BLaER1 (cell line): ENCODE results near the gene JAM3.
A peak's percentile ranks its signal among the peaks of the same experiment; 100 is the strongest.

Source experiments
- H3K27ac ChIP-seq: shearing (Covaris generic); formaldehyde crosslinking; 2 replicates; pipeline ENCODE4 v1.8.1; 2022
- H3K27me3 ChIP-seq: shearing (Covaris generic); formaldehyde crosslinking; 2 replicates; pipeline ENCODE4 v1.8.1; 2022
- H3K36me3 ChIP-seq: shearing (Covaris generic); formaldehyde crosslinking; 2 replicates; pipeline ENCODE4 v1.8.1; 2022
- H3K4me1 ChIP-seq: shearing (Covaris generic); formaldehyde crosslinking; 2 replicates; pipeline ENCODE4 v1.8.1; 2022
- H3K4me2 ChIP-seq: shearing (Covaris generic); formaldehyde crosslinking; 2 replicates; pipeline ENCODE4 v1.8.1; 2022
- H3K4me3 ChIP-seq: shearing (Covaris generic); formaldehyde crosslinking; 2 replicates; pipeline ENCODE4 v1.8.1; 2022
- H3K9ac ChIP-seq: shearing (Covaris generic); formaldehyde crosslinking; 2 replicates; pipeline ENCODE4 v1.8.1; 2022
- H3K9me3 ChIP-seq: shearing (Covaris generic); formaldehyde crosslinking; 2 replicates; pipeline ENCODE4 v1.8.1; 2022
- H4K20me1 ChIP-seq: shearing (Covaris generic); formaldehyde crosslinking; 2 replicates; pipeline ENCODE4 v1.8.1; 2022
- Cebpa-rat ChIP-seq: shearing (Covaris generic); IDR thresholded peaks from 2 replicates; pipeline ENCODE4 v1.8.1; 2022

JAM3 gene

GRCh38 chr11:134140961-134141490, 72.2 kb downstream of the JAM3 start:
- Histone ChIP-seq H3K27me3 (no peaks in the 10 kb centered on the region), H3K4me2 (no peak overlapping the region), H4K20me1 (no peaks in the 10 kb centered on the region), H3K36me3 (peaks cover 38% of the 10 kb centered on the region), H3K27ac (no peak overlapping the region), H3K9me3 (no peaks in the 10 kb centered on the region), H3K4me3 (no peak overlapping the region), H3K4me1 (peaks cover 15% of the 10 kb centered on the region), H3K9ac (no peak overlapping the region)
- no peak for TF ChIP-seq Cebpa-rat

GRCh38 chr11:134142536-134142935, 73.7 kb downstream of the JAM3 start:
- Histone ChIP-seq H3K9ac (no peak overlapping the region), H3K4me3 (no peak overlapping the region), H3K9me3 (no peaks in the 10 kb centered on the region), H3K36me3 (peaks cover 46% of the 10 kb centered on the region), H3K27ac (no peak overlapping the region), H3K4me2 (no peak overlapping the region), H3K4me1 (peaks cover 16% of the 10 kb centered on the region), H3K27me3 (no peaks in the 10 kb centered on the region), H4K20me1 (no peaks in the 10 kb centered on the region)
- no peak for TF ChIP-seq Cebpa-rat

- TF ChIP-seq Cebpa-rat = no peak
- no peak overlapping the region for H3K27ac ChIP-seq
- H3K4me1 ChIP-seq = peaks cover 16% of the 10 kb centered on the region
- H3K4me2 ChIP-seq = no peak overlapping the region
- no peaks in the 10 kb centered on the region for H3K9me3 ChIP-seq
- H3K36me3 ChIP-seq = peaks cover 56% of the 10 kb centered on the region
- no peak overlapping the region for H3K9ac ChIP-seq
- H4K20me1 ChIP-seq = no peaks in the 10 kb centered on the region
- H3K27me3 ChIP-seq = no peaks in the 10 kb centered on the region
- H3K4me3 ChIP-seq = no peak overlapping the region
Observed at GRCh38 chr11:134143801-134144200, 74.9 kb downstream of the JAM3 start.

- peak; percentile 39 for TF ChIP-seq Cebpa-rat
- H3K4me3 ChIP-seq = no peak overlapping the region
- no peak overlapping the region for H3K4me2 ChIP-seq
- H3K9me3 ChIP-seq = no peaks in the 10 kb centered on the region
- H3K27me3 ChIP-seq = no peaks in the 10 kb centered on the region
- no peak overlapping the region for H3K27ac ChIP-seq
- no peaks in the 10 kb centered on the region for H4K20me1 ChIP-seq
- peaks cover 65% of the 10 kb centered on the region for H3K36me3 ChIP-seq
- peaks cover 16% of the 10 kb centered on the region for H3K4me1 ChIP-seq
- H3K9ac ChIP-seq = no peak overlapping the region
Observed at GRCh38 chr11:134144744-134145143, 75.9 kb downstream of the JAM3 start.

GRCh38 chr11:134145715-134146114, 76.8 kb downstream of the JAM3 start:
- Histone ChIP-seq H3K36me3 (peaks cover 70% of the 10 kb centered on the region), H3K27me3 (no peaks in the 10 kb centered on the region), H3K4me3 (no peak overlapping the region), H3K4me2 (peak overlapping the region; percentile 54), H4K20me1 (no peaks in the 10 kb centered on the region), H3K9ac (no peak overlapping the region), H3K27ac (no peak overlapping the region), H3K9me3 (no peaks in the 10 kb centered on the region), H3K4me1 (peaks cover 16% of the 10 kb centered on the region)
- TF ChIP-seq Cebpa-rat = no peak

- TF ChIP-seq Cebpa-rat = no peak
- Histone ChIP-seq H3K4me3 (no peak overlapping the region), H3K27me3 (no peaks in the 10 kb centered on the region), H3K4me2 (no peak overlapping the region), H3K27ac (no peak overlapping the region), H3K4me1 (peaks cover 16% of the 10 kb centered on the region), H4K20me1 (no peaks in the 10 kb centered on the region), H3K9ac (no peak overlapping the region), H3K36me3 (peaks cover 70% of the 10 kb centered on the region), H3K9me3 (no peaks in the 10 kb centered on the region)
Observed at GRCh38 chr11:134146598-134146997, 77.7 kb downstream of the JAM3 start.

GRCh38 chr11:134149371-134149770, 80.5 kb downstream of the JAM3 start:
- Histone ChIP-seq H3K4me3 (no peak overlapping the region), H4K20me1 (no peaks in the 10 kb centered on the region), H3K4me2 (no peak overlapping the region), H3K9me3 (no peaks in the 10 kb centered on the region), H3K27ac (no peak overlapping the region), H3K27me3 (no peaks in the 10 kb centered on the region), H3K4me1 (peaks cover 16% of the 10 kb centered on the region), H3K9ac (no peak overlapping the region), H3K36me3 (peaks cover 82% of the 10 kb centered on the region)
- TF ChIP-seq Cebpa-rat = no peak

- no peaks in the 10 kb centered on the region for H3K27me3 ChIP-seq
- no peak overlapping the region for H3K9ac ChIP-seq
- TF ChIP-seq Cebpa-rat = peak; percentile 79
- no peaks in the 10 kb centered on the region for H3K9me3 ChIP-seq
- peaks cover 86% of the 10 kb centered on the region for H3K36me3 ChIP-seq
- H3K4me1 ChIP-seq = peaks cover 8% of the 10 kb centered on the region
- H3K4me3 ChIP-seq = no peak overlapping the region
- H3K4me2 ChIP-seq = no peak overlapping the region
- H4K20me1 ChIP-seq = no peaks in the 10 kb centered on the region
- no peak overlapping the region for H3K27ac ChIP-seq
Observed at GRCh38 chr11:134150195-134150903, 81.5 kb downstream of the JAM3 start.

- Histone ChIP-seq H4K20me1 (no peaks in the 10 kb centered on the region), H3K27ac (no peak overlapping the region), H3K4me3 (no peak overlapping the region), H3K27me3 (no peaks in the 10 kb centered on the region), H3K36me3 (peaks cover 86% of the 10 kb centered on the region), H3K4me2 (no peak overlapping the region), H3K9me3 (no peaks in the 10 kb centered on the region), H3K9ac (no peak overlapping the region), H3K4me1 (no peaks in the 10 kb centered on the region)
- TF ChIP-seq Cebpa-rat = no peak
Observed at GRCh38 chr11:134151083-134151747, 82.3 kb downstream of the JAM3 start.

- Histone ChIP-seq H3K4me2 (no peak overlapping the region), H3K4me1 (no peaks in the 10 kb centered on the region), H3K27ac (no peak overlapping the region), H3K9me3 (no peaks in the 10 kb centered on the region), H4K20me1 (no peaks in the 10 kb centered on the region), H3K27me3 (no peaks in the 10 kb centered on the region), H3K36me3 (peaks cover 93% of the 10 kb centered on the region), H3K9ac (no peak overlapping the region), H3K4me3 (no peak overlapping the region)
- no peak for TF ChIP-seq Cebpa-rat
Observed at GRCh38 chr11:134152696-134153095, 83.8 kb downstream of the JAM3 start.
